Fibroblast of the aortic adventitia (primary cell): ENCODE data around the gene PACRG. TPM values are rescaled to one million over a fixed set of nuclear protein-coding genes. Genes with fewer than 3 reads are reported as not detected.

Experiments
- DNase-seq: peaks from one replicate; pipeline ENCODE4 v3.0.0-alpha.2; 2010; ENCODE audit warnings: low read depth
- H3K4me3 ChIP-seq: 2 replicates; pipeline ENCODE4 v1.5.1; 2011; ENCODE audit warnings: low read depth, mild to moderate bottlenecking, control low read depth, low read length, moderate library complexity
- CTCF ChIP-seq: IDR thresholded peaks from 2 replicates; pipeline ENCODE4 v1.5.1; 2011; ENCODE audit warnings: mild to moderate bottlenecking, low read length, control low read depth, inconsistent platforms; ENCODE audit not compliant: insufficient read depth
- total RNA-seq: library from RNA; depleted of rRNA; stranded (reverse); fragments of >200 nt; gene quantifications from 2 replicates; pipeline ENCODE4 v1.2.3, GENCODE V29; 2012; ENCODE audit warnings: low replicate concordance

The PACRG gene
- total RNA-seq, 1 donor = 0.63 TPM

- no peak for DNase-seq
- no peak overlapping the region for H3K4me3 ChIP-seq
- TF ChIP-seq CTCF = no peak
Observed at GRCh38 chr6:162728706-162729105, 932 bp downstream of the PACRG start.

GRCh38 chr6:162730502-162730901 lies 2.7 kb downstream of the PACRG start:
- no peak for DNase-seq
- no peak for TF ChIP-seq CTCF
- no peak overlapping the region for H3K4me3 ChIP-seq

- TF ChIP-seq CTCF = no peak
- no peak overlapping the region for H3K4me3 ChIP-seq
- no peak for DNase-seq
Observed at GRCh38 chr6:162733489-162733888, 5.7 kb downstream of the PACRG start.

GRCh38 chr6:162736961-162737360 lies 9.2 kb downstream of the PACRG start:
- H3K4me3 ChIP-seq = no peak overlapping the region
- DNase-seq = no peak
- no peak for TF ChIP-seq CTCF

GRCh38 chr6:162750776-162751175 lies 23.0 kb downstream of the PACRG start:
- DNase-seq = peak; percentile 1
- TF ChIP-seq CTCF = no peak
- no peak overlapping the region for H3K4me3 ChIP-seq

- DNase-seq = no peak
- TF ChIP-seq CTCF = no peak
- H3K4me3 ChIP-seq = no peak overlapping the region
Observed at GRCh38 chr6:162751211-162751859, 23.6 kb downstream of the PACRG start.

GRCh38 chr6:162753775-162754174 lies 26.0 kb downstream of the PACRG start:
- no peak overlapping the region for H3K4me3 ChIP-seq
- no peak for DNase-seq
- TF ChIP-seq CTCF = no peak
